Measurements from ENCODE around the gene NTHL1. TPM values are rescaled to one million over a fixed set of nuclear protein-coding genes. Genes with fewer than 3 reads are reported as not detected.

Gene NTHL1
- total and polyA plus RNA-seq, 2 of the 13 experiments (the other 11 are each of a cell fraction or from before 2014, with no cell fraction given) = 47.5 to 64.9 TPM

- no peak for TF ChIP-seq ZBTB33 (CRISPR knock-in tag; IDR thresholded peaks at IDR 0.05)
- no peak for TF ChIP-seq ARNT2 (CRISPR knock-in tag; IDR thresholded peaks at IDR 0.05; ENCODE audit: low read depth)
- no peak for TF ChIP-seq E2F2 (CRISPR knock-in tag; IDR thresholded peaks at IDR 0.05; ENCODE audit: borderline replicate concordance)
- TF ChIP-seq TAF1 (CRISPR knock-in tag; IDR thresholded peaks at IDR 0.05) = 0 out of 2 replicates have a peak, but pooled peaks have one; percentile 23
- TF ChIP-seq CSRNP2 (CRISPR knock-in tag; conservative IDR thresholded peaks at IDR 0.05; ENCODE audit: low read depth) = no peak
- no peak for TF ChIP-seq ZNF883 (CRISPR knock-in tag; IDR thresholded peaks at IDR 0.05; ENCODE audit: not compliant biosample characterization)
- TF ChIP-seq CCDC6 (CRISPR knock-in tag; IDR thresholded peaks at IDR 0.05) = no peak
- TF ChIP-seq ZNF891 (CRISPR knock-in tag; IDR thresholded peaks at IDR 0.05) = peak; percentile 63; the same call in 1 of the 2 replicates
- TF ChIP-seq ZNF510 (CRISPR knock-in tag; IDR thresholded peaks at IDR 0.05; ENCODE audit: low read depth) = no peak
- TF ChIP-seq NPAS2 (CRISPR knock-in tag; IDR thresholded peaks at IDR 0.05; ENCODE audit: borderline replicate concordance) = no peak
- no peak for TF ChIP-seq PHF5A (CRISPR knock-in tag; IDR thresholded peaks at IDR 0.05; ENCODE audit: low read depth, unreplicated experiment)
- no peak for TF ChIP-seq ZNF446 (CRISPR knock-in tag; IDR thresholded peaks at IDR 0.05)
- TF ChIP-seq MEF2D (CRISPR knock-in tag; IDR thresholded peaks at IDR 0.05) = no peak; the same call in 1 of the 2 replicates
- no peak for TF ChIP-seq SP1 (IDR thresholded peaks at IDR 0.05)
- TF ChIP-seq SP1 (CRISPR knock-in tag; IDR thresholded peaks at IDR 0.05) = no peak
- TF ChIP-seq ZNF256 (CRISPR knock-in tag; conservative IDR thresholded peaks at IDR 0.05) = no peak
- no peak for TF ChIP-seq ZNF260 (CRISPR knock-in tag; IDR thresholded peaks at IDR 0.05; ENCODE audit: borderline replicate concordance, low read depth)
Observed at GRCh38 chr16:1990351-1991134, 57.1 kb downstream of the NTHL1 start (continued).
